SK-N-SH (cell line): ENCODE measurements around the gene CD83.

Experiments
- CTCF ChIP-seq: fragments of 200-600 bp; sonication (generic); IDR thresholded peaks from 2 replicates; pipeline ENCODE4 v1.6.1; 2017; ENCODE audit warnings: antibody characterized with exemption, mild to moderate bottlenecking, moderate library complexity
- MAX ChIP-seq: IDR thresholded peaks from 2 replicates; pipeline ENCODE4 v1.4.0; 2012; ENCODE audit warnings: low read depth
- MEF2A ChIP-seq: IDR thresholded peaks from 2 replicates; pipeline ENCODE4 v1.4.0; 2012; ENCODE audit warnings: low read depth, borderline replicate concordance
- REST ChIP-seq: IDR thresholded peaks from 2 replicates; pipeline ENCODE4 v1.6.1; 2012; ENCODE audit warnings: mild to moderate bottlenecking, low read depth, low read length, moderate library complexity
- SMC3 ChIP-seq: IDR thresholded peaks from 2 replicates; pipeline ENCODE4 v1.6.1; 2012; ENCODE audit warnings: low read depth, low read length, improper control_type of control experiment
- YY1 ChIP-seq: IDR thresholded peaks from 2 replicates; pipeline ENCODE4 v1.4.0; 2012; ENCODE audit warnings: low read depth, mild to moderate bottlenecking

- TF ChIP-seq CTCF (no peak), REST (no peak), YY1 (no peak), SMC3 (no peak), MAX (no peak), MEF2A (no peak)
Measured at GRCh38 chr6:14092316-14092715, 25.3 kb upstream of the CD83 start.
